Measurements from ENCODE around the gene CYP4B1. TPM values are rescaled to one million over a fixed set of nuclear protein-coding genes. Genes with fewer than 3 reads are reported as not detected.

The CYP4B1 gene
- total RNA-seq, 1 donor from 2014 or later, result not detected

DNA sequence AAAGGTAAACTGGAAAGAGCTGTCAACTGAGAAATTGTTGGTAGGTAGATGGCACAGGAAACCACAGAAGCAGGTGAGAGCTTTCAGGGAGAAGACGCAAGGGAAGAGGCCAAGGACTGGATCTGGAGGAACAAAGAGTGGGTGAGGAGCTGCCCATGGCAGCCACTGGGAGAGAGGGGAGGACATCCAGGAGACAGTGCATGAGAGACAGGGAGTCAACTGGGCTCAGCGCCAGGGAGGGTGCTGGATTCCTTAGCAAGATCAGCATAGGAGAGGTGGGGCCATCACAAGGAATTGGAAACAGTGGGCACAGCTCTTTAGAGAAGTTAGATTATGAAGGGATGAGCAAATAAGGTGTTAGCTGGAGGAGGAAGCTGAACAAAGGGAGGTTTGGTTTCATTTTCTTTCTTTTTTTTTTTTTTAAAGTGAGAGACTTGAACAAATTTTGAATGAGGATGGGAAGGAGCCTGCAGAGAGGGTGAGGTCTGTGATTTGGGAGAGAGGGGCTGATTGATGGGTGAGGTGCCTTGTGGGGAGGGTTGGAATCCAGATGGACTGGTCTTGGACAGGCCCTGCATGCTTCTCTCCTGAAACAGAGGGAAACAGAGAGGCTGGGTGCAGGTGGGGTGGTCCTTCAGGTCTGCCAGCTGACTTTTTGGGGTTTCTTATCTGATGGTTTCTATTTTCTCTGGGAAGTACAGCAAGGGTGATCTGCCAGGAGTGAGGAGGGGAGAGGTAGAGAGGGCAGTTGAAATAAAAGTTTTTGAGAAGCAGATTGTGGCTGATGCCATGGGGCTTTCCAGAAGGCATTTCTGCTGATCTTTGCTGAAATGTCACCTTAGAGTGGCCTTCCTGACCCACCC, 5.4 kb downstream of the CYP4B1 start:
- ATAC-seq (ENCODE audit: low read depth), result no peak
- Mint-ChIP-seq H3K36me3 (ENCODE audit: low read depth) (no peaks in the 10 kb centered on the region), H3K4me3 (no peak overlapping the region), H3K4me1 (no peaks in the 10 kb centered on the region), H3K27me3 (peaks cover 8% of the 10 kb centered on the region), H3K9me3 (no peaks in the 10 kb centered on the region), H3K27ac (no peak overlapping the region)
- no peak for TF ChIP-seq CTCF (IDR thresholded peaks at IDR 0.05)
- ChIA-PET POLR2A (no interaction called here), CTCF (no interaction called here)
- DNase-seq, result no peak
- intact Hi-C loops (cut with micrococcal nuclease), result no loop called here

- no peak for TF ChIP-seq CTCF (IDR thresholded peaks at IDR 0.05)
- no peak for ATAC-seq (ENCODE audit: low read depth)
- no peak for DNase-seq
- H3K27ac Mint-ChIP-seq, result no peak overlapping the region
- intact Hi-C loops (cut with micrococcal nuclease), result no loop called here
- no peaks in the 10 kb centered on the region for H3K4me1 Mint-ChIP-seq
- H3K27me3 Mint-ChIP-seq, result peaks cover 8% of the 10 kb centered on the region
- CTCF ChIA-PET, result no interaction called here
- no peak overlapping the region for H3K4me3 Mint-ChIP-seq
- no peaks in the 10 kb centered on the region for H3K36me3 Mint-ChIP-seq (ENCODE audit: low read depth)
- peaks cover 1% of the 10 kb centered on the region for H3K9me3 Mint-ChIP-seq
- POLR2A ChIA-PET, result no interaction called here
Measured at GRCh38 chr1:46804926-46805325, 6.1 kb downstream of the CYP4B1 start.

DNA sequence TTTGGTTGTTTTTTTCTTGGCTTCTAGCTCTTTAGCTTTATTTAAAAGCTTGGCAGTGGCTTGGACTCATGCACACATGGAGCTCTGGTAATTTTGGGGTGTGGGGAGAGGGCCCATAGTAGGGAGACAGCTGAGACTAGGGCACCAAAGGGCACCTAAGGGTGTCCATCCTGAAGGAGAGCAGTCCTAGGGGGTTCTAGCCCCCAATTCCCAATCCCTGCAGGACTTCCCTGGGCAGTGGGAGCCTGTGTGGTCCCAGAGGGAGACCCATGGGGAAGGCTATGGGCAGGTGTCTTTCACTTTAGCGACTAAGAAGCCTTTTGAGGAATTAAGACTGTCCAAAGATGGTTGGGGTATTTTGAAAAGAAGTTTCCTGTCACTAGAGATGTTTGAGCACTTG, 6.9 kb downstream of the CYP4B1 start:
- no peaks in the 10 kb centered on the region for H3K36me3 Mint-ChIP-seq (ENCODE audit: low read depth)
- ChIA-PET POLR2A (no interaction called here), CTCF (no interaction called here)
- DNase-seq, result no peak
- TF ChIP-seq CTCF (IDR thresholded peaks at IDR 0.05), result no peak
- no peak overlapping the region for H3K4me3 Mint-ChIP-seq
- H3K9me3 Mint-ChIP-seq, result peaks cover 3% of the 10 kb centered on the region
- intact Hi-C loops (cut with micrococcal nuclease), result no loop called here
- ATAC-seq (ENCODE audit: low read depth), result no peak
- H3K4me1 Mint-ChIP-seq, result no peaks in the 10 kb centered on the region
- H3K27me3 Mint-ChIP-seq, result peaks cover 8% of the 10 kb centered on the region
- no peak overlapping the region for H3K27ac Mint-ChIP-seq

- ATAC-seq (ENCODE audit: low read depth) (no peak), DNase-seq (no peak)
- H3K36me3 Mint-ChIP-seq (ENCODE audit: low read depth), result no peaks in the 10 kb centered on the region
- no peaks in the 10 kb centered on the region for H3K4me1 Mint-ChIP-seq
- no peak for TF ChIP-seq CTCF (IDR thresholded peaks at IDR 0.05)
- intact Hi-C loops (cut with micrococcal nuclease), result no loop called here
- peaks cover 3% of the 10 kb centered on the region for H3K9me3 Mint-ChIP-seq
- no peak overlapping the region for H3K27ac Mint-ChIP-seq
- H3K27me3 Mint-ChIP-seq, result peaks cover 8% of the 10 kb centered on the region
- no peak overlapping the region for H3K4me3 Mint-ChIP-seq
- ChIA-PET POLR2A (no interaction called here), CTCF (no interaction called here)
Measured at GRCh38 chr1:46806196-46807020, 7.6 kb downstream of the CYP4B1 start.

Data from activated B cell treated with CpG ODN at 0.5 μM for 24 hours (primary cell).